ENCODE results near the gene DHX9.

DNA sequence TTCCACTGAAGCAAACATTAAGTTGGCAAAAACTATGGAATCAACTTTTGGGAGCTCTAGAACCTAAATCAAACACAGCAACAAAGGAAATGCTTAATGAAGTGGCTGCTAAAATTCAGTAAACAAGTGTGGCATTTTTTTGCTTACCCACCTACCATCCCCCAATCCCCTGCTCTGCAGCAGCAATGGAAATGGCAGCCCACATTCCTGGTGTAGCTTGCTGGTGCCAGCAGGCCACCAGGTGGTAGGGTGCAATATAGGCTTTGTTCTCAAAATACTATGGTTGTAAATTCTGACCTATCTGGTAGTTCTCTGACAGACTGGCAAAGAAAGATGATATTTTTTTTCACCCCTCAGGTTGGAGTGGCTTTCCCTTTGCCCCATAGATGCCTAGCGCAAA, 71.0 kb downstream of the DHX9 start:
- TF ChIP-seq, protein P1, sequence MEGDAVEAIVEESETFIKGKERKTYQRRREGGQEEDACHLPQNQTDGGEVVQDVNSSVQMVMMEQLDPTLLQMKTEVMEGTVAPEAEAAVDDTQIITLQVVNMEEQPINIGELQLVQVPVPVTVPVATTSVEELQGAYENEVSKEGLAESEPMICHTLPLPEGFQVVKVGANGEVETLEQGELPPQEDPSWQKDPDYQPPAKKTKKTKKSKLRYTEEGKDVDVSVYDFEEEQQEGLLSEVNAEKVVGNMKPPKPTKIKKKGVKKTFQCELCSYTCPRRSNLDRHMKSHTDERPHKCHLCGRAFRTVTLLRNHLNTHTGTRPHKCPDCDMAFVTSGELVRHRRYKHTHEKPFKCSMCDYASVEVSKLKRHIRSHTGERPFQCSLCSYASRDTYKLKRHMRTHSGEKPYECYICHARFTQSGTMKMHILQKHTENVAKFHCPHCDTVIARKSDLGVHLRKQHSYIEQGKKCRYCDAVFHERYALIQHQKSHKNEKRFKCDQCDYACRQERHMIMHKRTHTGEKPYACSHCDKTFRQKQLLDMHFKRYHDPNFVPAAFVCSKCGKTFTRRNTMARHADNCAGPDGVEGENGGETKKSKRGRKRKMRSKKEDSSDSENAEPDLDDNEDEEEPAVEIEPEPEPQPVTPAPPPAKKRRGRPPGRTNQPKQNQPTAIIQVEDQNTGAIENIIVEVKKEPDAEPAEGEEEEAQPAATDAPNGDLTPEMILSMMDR (IDR thresholded peaks at IDR 0.05; ENCODE audit: insufficient read depth, low read length) = no peak
- TF ChIP-seq REST (IDR thresholded peaks at IDR 0.05; ENCODE audit: insufficient replicate concordance, low read depth) (no peak), POLR2AphosphoS5 (IDR thresholded peaks at IDR 0.05; ENCODE audit: low read depth) (no peak)

Measured in HL-60 (cell line).